Upper lobe of left lung (tissue), 6 donors: ENCODE measurements around the gene ZCWPW1. TPM values are rescaled to one million over a fixed set of nuclear protein-coding genes. Genes with fewer than 3 reads are reported as not detected.
A peak's percentile ranks its signal among the peaks of the same experiment; 100 is the strongest.

Experiments used
- ATAC-seq, 2 donors: fragments of 200-7000 bp; cut with Tn5 transposase; one replicate each; pipeline ENCODE4 v1.9.1; 2022; ENCODE audit warnings: mild to moderate bottlenecking in 2 of 2, moderate library complexity in 2 of 2; ENCODE audit not compliant: low FRiP score in 2 of 2
- DNase-seq, 2 donors: peaks; one replicate each; pipeline ENCODE4 v3.0.0-alpha.2; 2019 to 2020
- H3K27ac ChIP-seq, 4 donors: fragments of 200-600 bp; sonication (generic); one replicate each; pipeline ENCODE4 v1.5.1; 2016 to 2019
- H3K27me3 ChIP-seq, 4 donors: fragments of 200-600 bp; sonication (generic); one replicate each; pipeline ENCODE4 v1.5.1; 2017 to 2019
- H3K36me3 ChIP-seq, 4 donors: fragments of 200-600 bp; sonication (generic); one replicate each; pipeline ENCODE4 v1.5.1; 2016 to 2019
- H3K4me1 ChIP-seq, 4 donors: fragments of 200-600 bp; sonication (generic); one replicate each; pipeline ENCODE4 v1.5.1; 2018 to 2019
- H3K4me3 ChIP-seq, 4 donors: fragments of 200-600 bp; sonication (generic); one replicate each; pipeline ENCODE4 v1.5.1; 2017 to 2019; ENCODE audit warnings: mild to moderate bottlenecking in 2 of 4, moderate library complexity in 1 of 4
- H3K9me3 ChIP-seq, 4 donors: fragments of 200-600 bp; sonication (generic); one replicate each; pipeline ENCODE4 v1.5.1; 2018 to 2019
- EP300 ChIP-seq, 4 donors: sonication (generic); formaldehyde crosslinking; IDR thresholded peaks; one replicate each; pipeline ENCODE4 v1.5.1; 2017; ENCODE audit warnings: antibody characterized with exemption in 4 of 4, control low read depth in 2 of 4
- POLR2A ChIP-seq, 4 donors: fragments of 450-650 bp; IDR thresholded peaks; one replicate each; pipeline ENCODE4 v1.5.1; 2016 to 2017; ENCODE audit warnings: antibody characterized with exemption in 4 of 4, mild to moderate bottlenecking in 2 of 4
- POLR2AphosphoS5 ChIP-seq, 2 donors: sonication (generic); formaldehyde crosslinking; IDR thresholded peaks; one replicate each; pipeline ENCODE4 v1.5.1; 2017; ENCODE audit warnings: antibody characterized with exemption in 2 of 2
- WGBS, 2 donors: methylation state at CpG; one replicate each; pipeline ENCODE4 v1.1.5; 2017 to 2018; 5-methylcytosine and 5-hydroxymethylcytosine counted together
- total RNA-seq, 6 donors: library from RNA; depleted of rRNA in 4 of 6; stranded (reverse); fragments of >200 nt in 4 of 6; gene quantifications; one replicate each; pipeline versions ENCODE4 v1.1.0 to v1.2.1, GENCODE V29; 2016 to 2021
- TF ChIP-seq, protein P1 (sequence below), 6 experiments: fragments of 450-650 bp in 4 of 6; fragments of 200-600 bp in 2 of 6; sonication (generic) in 2 of 6; IDR thresholded peaks; one replicate each; pipeline ENCODE4 v1.5.1; 2016 to 2019; ENCODE audit warnings: antibody characterized with exemption in 6 of 6
- donor health status: DM: no; HTN: no; CAD: no; lungs with moderate emphysema.
- donor health status: DM: no; HTN: yes; CAD: no; lungs with severe emphysema.

ZCWPW1 gene
- total RNA-seq, 6 donors from 2014 or later: 3.8 to 6.3 (median 5.2) TPM

DNA sequence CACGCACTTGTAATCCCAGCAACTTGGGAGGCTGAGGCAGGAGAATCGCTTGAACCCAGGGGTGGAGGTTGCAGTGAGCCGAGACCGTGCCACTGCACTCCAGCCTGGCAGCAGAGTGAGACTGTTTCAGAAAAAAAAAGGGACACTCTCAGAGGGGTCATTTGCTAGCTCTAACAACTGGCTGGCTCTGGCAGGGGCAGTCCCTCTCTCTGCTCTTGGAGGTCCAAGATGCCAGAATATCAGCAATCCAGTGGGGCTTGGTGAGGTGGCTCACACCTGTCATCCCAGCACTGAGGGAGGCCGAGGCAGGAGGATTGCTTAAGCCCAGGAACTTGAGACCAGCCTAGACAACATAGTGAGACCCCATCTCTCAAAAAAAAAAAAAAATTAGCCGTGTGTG lies 57.8 kb downstream of the ZCWPW1 start:
- TF ChIP-seq, protein P1, sequence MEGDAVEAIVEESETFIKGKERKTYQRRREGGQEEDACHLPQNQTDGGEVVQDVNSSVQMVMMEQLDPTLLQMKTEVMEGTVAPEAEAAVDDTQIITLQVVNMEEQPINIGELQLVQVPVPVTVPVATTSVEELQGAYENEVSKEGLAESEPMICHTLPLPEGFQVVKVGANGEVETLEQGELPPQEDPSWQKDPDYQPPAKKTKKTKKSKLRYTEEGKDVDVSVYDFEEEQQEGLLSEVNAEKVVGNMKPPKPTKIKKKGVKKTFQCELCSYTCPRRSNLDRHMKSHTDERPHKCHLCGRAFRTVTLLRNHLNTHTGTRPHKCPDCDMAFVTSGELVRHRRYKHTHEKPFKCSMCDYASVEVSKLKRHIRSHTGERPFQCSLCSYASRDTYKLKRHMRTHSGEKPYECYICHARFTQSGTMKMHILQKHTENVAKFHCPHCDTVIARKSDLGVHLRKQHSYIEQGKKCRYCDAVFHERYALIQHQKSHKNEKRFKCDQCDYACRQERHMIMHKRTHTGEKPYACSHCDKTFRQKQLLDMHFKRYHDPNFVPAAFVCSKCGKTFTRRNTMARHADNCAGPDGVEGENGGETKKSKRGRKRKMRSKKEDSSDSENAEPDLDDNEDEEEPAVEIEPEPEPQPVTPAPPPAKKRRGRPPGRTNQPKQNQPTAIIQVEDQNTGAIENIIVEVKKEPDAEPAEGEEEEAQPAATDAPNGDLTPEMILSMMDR (IDR thresholded peaks at IDR 0.05): no peak
- no peak for TF ChIP-seq POLR2AphosphoS5 (IDR thresholded peaks at IDR 0.05)
- TF ChIP-seq EP300 (IDR thresholded peaks at IDR 0.05): no peak
- TF ChIP-seq POLR2A (IDR thresholded peaks at IDR 0.05): no peak
- H3K9me3 ChIP-seq: no peaks in the 10 kb centered on the region
- H3K4me1 ChIP-seq: peaks cover 9 to 28% (median 21%) of the 10 kb centered on the region in 4 donors
- ATAC-seq: no peak
- no peak for DNase-seq
- 90 to 91% methylated on average over 6 of the region's 6 CpGs for WGBS, 2 donors
- H3K36me3 ChIP-seq: peaks cover 0 to 8% (median 0%) of the 10 kb centered on the region in 4 donors
- H3K27me3 ChIP-seq: no peaks in the 10 kb centered on the region
- peak overlapping the region in 2 of 4 donors; percentile 78 to 82 for H3K27ac ChIP-seq
- H3K4me3 ChIP-seq: no peak overlapping the region

DNA sequence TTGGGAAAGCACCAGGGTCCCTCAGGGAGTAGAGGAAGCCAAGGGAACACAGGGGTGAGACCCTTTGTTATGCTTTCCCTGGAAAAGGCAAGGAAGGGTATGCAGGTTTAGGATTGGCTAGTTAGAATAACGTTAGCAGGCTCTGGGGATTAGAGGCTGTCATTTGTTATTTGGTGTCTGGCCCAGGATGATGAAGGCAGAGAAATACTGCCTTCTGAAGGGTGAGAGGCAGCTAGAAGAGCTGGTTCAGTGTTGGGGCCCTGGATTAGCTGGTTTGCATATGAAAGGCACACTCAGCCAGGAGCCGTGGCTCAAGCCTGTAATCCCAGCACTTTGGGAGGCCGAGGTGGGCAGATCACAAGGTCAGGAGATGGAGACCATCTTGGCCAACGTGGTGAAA lies 58.2 kb downstream of the ZCWPW1 start:
- Histone ChIP-seq H3K4me1 (peaks cover 9 to 28% (median 22%) of the 10 kb centered on the region in 4 donors), H3K36me3 (peaks cover 0 to 8% (median 0%) of the 10 kb centered on the region in 4 donors), H3K27ac (peak overlapping the region in 3 of 4 donors; percentile 78 to 84 (median 82)), H3K27me3 (no peaks in the 10 kb centered on the region), H3K4me3 (no peak overlapping the region), H3K9me3 (no peaks in the 10 kb centered on the region)
- DNase-seq (no peak), ATAC-seq (no peak)
- TF ChIP-seq POLR2A (IDR thresholded peaks at IDR 0.05) (no peak), EP300 (IDR thresholded peaks at IDR 0.05) (no peak), POLR2AphosphoS5 (IDR thresholded peaks at IDR 0.05) (no peak)
- TF ChIP-seq, protein P1 (IDR thresholded peaks at IDR 0.05): no peak
- WGBS, 2 donors: 29 to 53% methylated on average over 4 of the region's 4 CpGs

DNA sequence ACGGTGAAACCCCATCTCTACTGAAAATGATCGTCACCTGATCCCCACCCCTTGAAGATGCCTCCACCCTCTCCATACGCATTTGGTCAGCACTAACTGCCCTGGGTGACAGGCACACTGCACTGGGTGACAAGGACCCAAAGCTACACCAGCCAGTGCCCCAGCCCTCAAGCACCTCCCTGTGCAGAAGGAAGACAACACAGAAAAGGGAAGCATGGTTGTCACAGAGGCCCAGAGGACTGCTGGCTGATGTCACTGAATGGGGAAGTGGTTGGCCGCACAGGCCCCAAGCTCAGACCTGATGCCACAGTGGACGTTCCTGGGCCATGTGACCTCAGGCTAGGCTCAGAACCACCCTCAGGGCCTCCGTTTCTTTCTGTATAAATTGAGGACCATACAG lies 59.4 kb downstream of the ZCWPW1 start:
- peak in 1 of 2 donors; percentile 90 for DNase-seq
- peaks cover 9 to 28% (median 20%) of the 10 kb centered on the region in 4 donors for H3K4me1 ChIP-seq
- 54 to 69% methylated on average over 6 of the region's 6 CpGs for WGBS, 2 donors
- peaks cover 0 to 15% (median 0%) of the 10 kb centered on the region in 4 donors for H3K36me3 ChIP-seq
- peak; percentile 63 to 70 for TF ChIP-seq POLR2AphosphoS5 (IDR thresholded peaks at IDR 0.05)
- TF ChIP-seq POLR2A (IDR thresholded peaks at IDR 0.05): peak in 2 of 4 donors; percentile 13 to 65
- TF ChIP-seq, protein P1 (IDR thresholded peaks at IDR 0.05): no peak
- TF ChIP-seq EP300 (IDR thresholded peaks at IDR 0.05): peak in 1 of 4 donors; percentile 51
- no peaks in the 10 kb centered on the region for H3K9me3 ChIP-seq
- ATAC-seq: peak; percentile 85
- H3K4me3 ChIP-seq: no peak overlapping the region
- peak overlapping the region; percentile 78 to 84 (median 82) for H3K27ac ChIP-seq
- H3K27me3 ChIP-seq: no peaks in the 10 kb centered on the region

DNA sequence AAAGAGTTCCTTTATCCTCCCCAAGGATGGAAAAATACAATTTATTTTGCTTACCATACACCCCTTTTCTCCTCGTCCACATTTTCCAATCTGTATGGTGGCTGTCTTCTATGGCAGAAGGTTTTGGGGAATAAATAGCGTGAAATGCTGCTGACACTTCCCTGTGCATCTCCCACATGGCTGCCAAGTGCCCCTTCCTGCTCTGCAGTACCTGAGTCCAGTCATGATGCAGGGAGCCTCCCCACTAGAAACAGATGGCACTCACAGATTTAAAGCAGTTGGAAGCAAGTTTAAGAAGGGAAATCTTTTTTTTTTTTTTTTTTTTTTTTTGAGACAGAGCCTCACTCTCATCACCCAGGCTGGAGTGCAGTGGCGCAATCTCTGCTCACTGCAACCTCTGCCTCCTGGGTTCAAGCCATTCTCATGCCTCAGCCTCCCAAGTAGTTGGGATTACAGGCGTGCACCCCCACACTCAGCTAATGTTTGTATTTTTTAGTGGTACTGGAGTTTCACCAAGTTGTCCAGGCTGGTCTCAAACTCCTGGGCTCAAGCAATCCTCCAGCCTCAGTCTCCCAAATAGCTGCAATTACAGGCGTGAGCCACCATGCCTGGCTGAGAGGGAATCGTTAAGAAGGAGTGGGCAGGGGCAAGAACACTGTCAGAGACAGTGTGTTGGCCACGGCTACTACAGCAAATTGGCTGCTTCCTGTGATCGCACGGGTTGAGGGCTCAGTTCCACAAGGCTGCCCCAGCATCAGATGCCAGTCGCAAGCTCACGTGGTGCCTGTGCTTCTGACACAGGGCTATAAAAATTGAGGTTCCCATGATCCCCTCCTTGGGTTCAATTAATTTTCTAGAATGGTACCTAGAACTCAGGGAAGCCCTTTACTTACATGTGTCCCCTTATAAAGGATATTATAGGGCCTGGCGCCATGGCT lies 60.6 kb downstream of the ZCWPW1 start:
- peaks cover 0 to 22% (median 0%) of the 10 kb centered on the region in 4 donors for H3K36me3 ChIP-seq
- H3K4me3 ChIP-seq: no peak overlapping the region
- H3K9me3 ChIP-seq: no peaks in the 10 kb centered on the region
- peaks cover 9 to 24% (median 20%) of the 10 kb centered on the region in 4 donors for H3K4me1 ChIP-seq
- WGBS, 2 donors: 77 to 83% methylated on average over 10 to 12 of the region's 12 CpGs
- TF ChIP-seq EP300 (IDR thresholded peaks at IDR 0.05): no peak
- peak in 1 of 4 donors; percentile 39 for TF ChIP-seq POLR2A (IDR thresholded peaks at IDR 0.05)
- ATAC-seq (no peak), DNase-seq (no peak)
- H3K27me3 ChIP-seq: no peaks in the 10 kb centered on the region
- peak overlapping the region; percentile 78 to 84 (median 82) for H3K27ac ChIP-seq

DNA sequence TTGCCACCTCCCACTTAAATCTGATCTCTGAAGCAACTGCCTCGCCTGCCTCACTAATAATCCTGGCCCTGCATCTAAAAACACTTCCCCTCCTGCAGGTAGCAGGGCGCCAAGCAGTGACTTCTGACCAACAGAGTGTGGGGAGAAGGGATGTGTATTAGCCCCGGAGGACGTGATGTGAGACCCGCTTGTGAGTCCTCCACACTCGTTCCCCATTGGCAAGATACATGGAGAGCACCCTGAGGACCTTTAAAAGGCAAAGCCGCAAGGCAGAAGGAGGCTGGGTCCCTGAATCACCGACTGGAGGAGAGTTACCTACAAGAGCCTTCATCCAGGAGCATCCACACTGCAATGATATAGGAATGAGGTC lies 61.3 kb downstream of the ZCWPW1 start:
- no peaks in the 10 kb centered on the region for H3K27me3 ChIP-seq
- peaks cover 3 to 18% (median 14%) of the 10 kb centered on the region in 4 donors for H3K4me1 ChIP-seq
- no peak for TF ChIP-seq POLR2AphosphoS5 (IDR thresholded peaks at IDR 0.05)
- TF ChIP-seq, protein P1 (IDR thresholded peaks at IDR 0.05): no peak
- ATAC-seq: no peak
- 92 to 96% methylated on average over 8 of the region's 8 CpGs for WGBS, 2 donors
- peak overlapping the region in 2 of 4 donors; percentile 69 to 79 for H3K27ac ChIP-seq
- no peak for DNase-seq
- no peak overlapping the region for H3K4me3 ChIP-seq
- peaks cover 4 to 30% (median 6%) of the 10 kb centered on the region in 4 donors for H3K36me3 ChIP-seq
- no peaks in the 10 kb centered on the region for H3K9me3 ChIP-seq
